Heart left ventricle (tissue), 13 donors: ENCODE results near the gene TKT.

Source experiments
- CTCF ChIP-seq, 12 donors: fragments of 200-600 bp; sonication (generic) in 4 of 12; IDR thresholded peaks; one replicate each; pipeline versions ENCODE4 v1.5.0 to v1.8.0; 2018 to 2022; ENCODE audit warnings: antibody characterized with exemption in 12 of 12, mild to moderate bottlenecking in 5 of 12
- POLR2A ChIP-seq, 2 donors: fragments of 450-650 bp; IDR thresholded peaks; one replicate each; pipeline ENCODE4 v1.6.1; 2017; ENCODE audit warnings: antibody characterized with exemption in 2 of 2, mild to moderate bottlenecking in 2 of 2, moderate library complexity in 2 of 2
- donor health status: ischemic (EF 13 %, LVEDD 7.1; RV severe dilation, severe dysfunction).
- donor health status: DM: no; HTN: yes; CAD: no.
- donor health status: DM: no; HTN: no; CAD: no.
- donor health status: ischemic (EF 25% LVEDD 6.9; RV normal size, moderate dysfunction).
- donor health status: ischemic (EF 25% LVEDD 5.7; RV mildly dilated, moderate dysfunction).
- donor health status: ischemic (EF 35%, LVEDD 5.7; RV mildly dilated, moderate dysfunction).
- donor health status: nonischemic (EF 11% LVEDD 7.7; RV severe dilation, severe dysfunction).
- donor health status: DM: yes; HTN: yes; CAD: no.
- donor health status: PGD.
- donor health status: ischemic (EF 29% LVEDD 5.4; RV normal size, mild dysfunction).
- donor health status: nonischemic (EF 23%, LVEDD 6.1; RV moderate dilation, normal function).

- no peak for TF ChIP-seq CTCF (IDR thresholded peaks at IDR 0.05)
- TF ChIP-seq POLR2A (IDR thresholded peaks at IDR 0.05), result no peak
Observed at GRCh38 chr3:53226142-53226840, 29.5 kb downstream of the TKT start.
